ENCODE data around the gene FXN. TPM values are rescaled to one million over a fixed set of nuclear protein-coding genes. Genes with fewer than 3 reads are reported as not detected.
A peak's percentile ranks its signal among the peaks of the same experiment; 100 is the strongest.

The FXN gene
- total and polyA plus RNA-seq, 2 donors (not counting 3 experiments of a cell fraction or from before 2014, with no cell fraction given) = 18.2 to 21.2 TPM

DNA sequence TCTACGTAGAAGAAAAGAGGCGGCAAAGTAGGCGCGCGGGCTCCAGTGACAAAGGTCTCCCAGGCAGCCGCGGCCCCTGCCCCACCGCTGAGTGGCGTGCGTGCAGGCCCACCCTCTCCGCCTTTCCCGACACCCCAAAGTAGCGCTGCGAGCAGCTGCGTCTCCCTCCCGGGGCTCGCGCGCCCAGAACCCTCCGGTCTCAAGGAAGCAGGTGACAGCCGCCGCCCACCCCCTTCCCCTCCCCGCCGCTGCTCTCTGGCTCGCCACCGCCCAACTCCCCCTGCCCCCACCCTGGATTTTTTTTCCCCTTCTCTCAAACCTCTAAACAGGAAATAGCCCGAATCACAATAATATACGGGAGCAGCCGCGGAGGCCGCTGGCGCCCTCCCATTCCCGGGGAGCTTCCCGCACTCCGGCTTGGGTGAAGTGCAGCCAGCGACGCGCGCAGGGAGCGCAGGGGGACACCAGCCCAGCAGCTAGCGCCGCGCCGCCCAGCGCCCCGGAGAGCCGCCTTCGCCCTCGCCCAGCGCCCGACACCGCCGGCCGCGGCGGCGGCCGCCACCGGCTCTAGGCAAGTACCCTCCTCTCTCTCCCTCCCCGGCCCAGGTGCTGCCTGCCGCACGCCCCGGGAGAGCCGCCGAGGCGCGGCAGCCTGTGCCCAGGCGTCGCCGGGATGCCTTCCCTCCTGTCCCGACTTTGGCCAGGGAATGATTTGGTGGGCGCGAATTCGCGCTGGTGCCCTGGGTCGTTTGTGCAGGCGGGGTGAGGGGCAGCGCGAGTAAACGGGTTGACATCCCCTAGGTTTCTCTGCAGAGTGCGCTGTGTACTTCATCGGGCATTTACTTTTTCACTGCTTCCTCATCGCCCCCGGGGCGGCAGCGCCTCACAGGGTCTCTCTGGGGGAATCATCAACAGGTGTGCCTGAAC is 85.9 kb downstream of the FXN start:
- TF ChIP-seq, protein P1, sequence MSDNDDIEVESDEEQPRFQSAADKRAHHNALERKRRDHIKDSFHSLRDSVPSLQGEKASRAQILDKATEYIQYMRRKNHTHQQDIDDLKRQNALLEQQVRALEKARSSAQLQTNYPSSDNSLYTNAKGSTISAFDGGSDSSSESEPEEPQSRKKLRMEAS (IDR thresholded peaks at IDR 0.05; ENCODE audit: insufficient read depth, insufficient read length) = no peak
- TF ChIP-seq MYC (IDR thresholded peaks at IDR 0.05; ENCODE audit: low read depth, low read length) (no peak), JUN (IDR thresholded peaks at IDR 0.05; ENCODE audit: borderline replicate concordance, insufficient read depth, insufficient read length, low read depth) (no peak), FOS (IDR thresholded peaks at IDR 0.05; ENCODE audit: borderline replicate concordance, insufficient read depth, low read length) (no peak), GATA2 (IDR thresholded peaks at IDR 0.05; ENCODE audit: insufficient read depth, insufficient read length, low read depth, low read length) (no peak), POLR2AphosphoS5 (IDR thresholded peaks at IDR 0.05; ENCODE audit: insufficient read depth, low read depth, low read length) (peak; percentile 29), EZH2 (IDR thresholded peaks at IDR 0.05; ENCODE audit: borderline replicate concordance, low read depth, low read length, severe bottlenecking) (no peak), POLR2A (IDR thresholded peaks at IDR 0.05; ENCODE audit: low read depth, low read length) (peak; percentile 44)
- TF ChIP-seq, protein P2, sequence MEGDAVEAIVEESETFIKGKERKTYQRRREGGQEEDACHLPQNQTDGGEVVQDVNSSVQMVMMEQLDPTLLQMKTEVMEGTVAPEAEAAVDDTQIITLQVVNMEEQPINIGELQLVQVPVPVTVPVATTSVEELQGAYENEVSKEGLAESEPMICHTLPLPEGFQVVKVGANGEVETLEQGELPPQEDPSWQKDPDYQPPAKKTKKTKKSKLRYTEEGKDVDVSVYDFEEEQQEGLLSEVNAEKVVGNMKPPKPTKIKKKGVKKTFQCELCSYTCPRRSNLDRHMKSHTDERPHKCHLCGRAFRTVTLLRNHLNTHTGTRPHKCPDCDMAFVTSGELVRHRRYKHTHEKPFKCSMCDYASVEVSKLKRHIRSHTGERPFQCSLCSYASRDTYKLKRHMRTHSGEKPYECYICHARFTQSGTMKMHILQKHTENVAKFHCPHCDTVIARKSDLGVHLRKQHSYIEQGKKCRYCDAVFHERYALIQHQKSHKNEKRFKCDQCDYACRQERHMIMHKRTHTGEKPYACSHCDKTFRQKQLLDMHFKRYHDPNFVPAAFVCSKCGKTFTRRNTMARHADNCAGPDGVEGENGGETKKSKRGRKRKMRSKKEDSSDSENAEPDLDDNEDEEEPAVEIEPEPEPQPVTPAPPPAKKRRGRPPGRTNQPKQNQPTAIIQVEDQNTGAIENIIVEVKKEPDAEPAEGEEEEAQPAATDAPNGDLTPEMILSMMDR (IDR thresholded peaks at IDR 0.05; ENCODE audit: extremely low read depth in 1 of 2, insufficient read depth in 1 of 2, low read depth in 1 of 2, low read length in 2 of 2) = no peak
- Histone ChIP-seq H3K36me3 (ENCODE audit: control insufficient read depth in 2 of 2, extremely low read depth in 1 of 2, insufficient read depth in 2 of 2, low read length in 2 of 2) (no peaks in the 10 kb centered on the region), H3K9me1 (replicated peaks; ENCODE audit: control insufficient read depth, extremely low read depth, insufficient read depth, low read length) (no peaks in the 10 kb centered on the region), H3K27me3 (ENCODE audit: control insufficient read depth in 2 of 2, insufficient read depth in 2 of 2, low read length in 2 of 2) (no peaks in the 10 kb centered on the region), H3K9me3 (replicated peaks; ENCODE audit: control insufficient read depth, insufficient read depth, low read length) (no peaks in the 10 kb centered on the region), H3K4me2 (ENCODE audit: insufficient read depth, low read length) (peak overlapping the region; percentile 93), H3K4me1 (ENCODE audit: control insufficient read depth, extremely low read depth, insufficient read depth, low read length) (peaks cover 21% of the 10 kb centered on the region), H3K4me3 (replicated peaks in 1 of 3; ENCODE audit: insufficient read depth in 1 of 3, low read depth in 1 of 3, low read length in 3 of 3) (peak overlapping the region; percentile 69 to 83 (median 75)), H4K20me1 (replicated peaks; ENCODE audit: control insufficient read depth, extremely low read depth, insufficient read depth, low read length) (no peaks in the 10 kb centered on the region), H2AFZ (ENCODE audit: low read depth, low read length) (peak overlapping the region; percentile 84), H3K79me2 (ENCODE audit: control insufficient read depth, insufficient read depth, low read length) (peaks cover 33% of the 10 kb centered on the region), H3K27ac (ENCODE audit: insufficient read depth, low read depth, low read length) (peak overlapping the region; percentile 69), H3K9ac (replicated peaks; ENCODE audit: extremely low read depth, insufficient read depth, low read length) (peak overlapping the region; percentile 82)
- dilution Hi-C loops (cut with MboI; ENCODE audit: extremely low pct_ligation_motif_present, low sequenced_read_pairs) (no loop called here), intact Hi-C loops (cut with micrococcal nuclease) (loop anchor here (1.0 to 5.0 kb wide), 8 partner anchors 21 to 84 kb away; partner anchors contain the start of gene FXN)
- BruUV-seq (replicated peaks) = no TSS peak
- POLR2A ChIA-PET = interaction anchor here (0.6 to 1.5 kb wide), 6 partner anchors 26 to 73 kb away, joined by 4 to 7 read pairs (median 4); no protein-coding TSS in a partner anchor
- DNase-seq (ENCODE audit: low read depth, low spot score) (peak; percentile 74), FAIRE-seq (peak; percentile 33)
- CTCF ChIA-PET = interaction anchor here (0.6 to 3.6 kb wide), 23 partner anchors 10 to 102 kb away, joined by 3 to 51 read pairs (median 5); no protein-coding TSS in a partner anchor
